SH-SY5Y (cell line): ENCODE results near the gene HMX3.

Experiments used
- GATA2 ChIP-seq: IDR thresholded peaks from 2 replicates; pipeline ENCODE4 v1.6.1; 2011; ENCODE audit warnings: mild to moderate bottlenecking, low read depth, low read length
- GATA3 ChIP-seq: IDR thresholded peaks from 2 replicates; pipeline ENCODE4 v1.6.1; 2011; ENCODE audit warnings: low read depth, mild to moderate bottlenecking, low read length, moderate library complexity

Gene HMX3

DNA sequence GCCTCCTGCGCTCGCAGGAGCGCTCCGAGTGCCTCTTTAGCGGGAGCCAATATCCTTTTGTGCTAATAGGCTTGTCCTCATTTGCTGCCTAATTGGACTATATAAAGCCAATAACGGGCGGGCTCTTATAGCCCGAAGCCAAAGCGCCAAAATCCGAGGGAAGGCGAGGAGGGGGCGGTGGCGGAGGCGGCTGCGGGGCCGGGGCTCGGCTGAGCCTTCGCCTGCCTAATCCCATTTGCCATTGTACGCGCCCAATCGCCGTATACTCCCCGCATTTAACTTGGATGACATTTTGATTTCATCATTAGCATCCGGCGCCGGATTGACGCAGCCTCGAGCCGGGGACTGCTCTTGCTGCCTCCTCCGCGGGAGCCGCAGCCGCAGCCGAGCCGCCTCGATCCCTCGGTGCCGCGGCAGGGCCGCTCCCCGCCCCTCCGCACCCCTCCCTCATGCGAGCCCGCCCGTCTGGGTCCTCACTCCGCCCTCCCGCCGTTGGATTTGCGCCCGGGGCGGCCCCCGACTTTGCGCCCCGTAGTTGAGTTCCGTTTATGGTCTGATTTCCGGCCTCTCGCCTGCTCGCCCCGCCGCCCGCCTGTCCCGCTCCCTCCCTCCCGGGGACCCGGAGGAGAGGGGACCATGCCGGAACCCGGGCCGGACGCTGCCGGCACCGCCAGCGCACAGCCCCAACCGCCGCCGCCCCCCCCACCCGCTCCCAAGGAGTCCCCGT, at the start of gene HMX3:
HMX3 (plus strand) TSS at position 556 of the 727 bp plus-strand sequence; CDS start at position 637, 81 bp downstream.
- TF ChIP-seq GATA3 = no peak
- TF ChIP-seq GATA2 = no peak

- TF ChIP-seq GATA3 = no peak
- no peak for TF ChIP-seq GATA2
Measured at GRCh38 chr10:123086281-123086680, 49.5 kb upstream of the HMX3 start.

GRCh38 chr10:123087348-123087747, 48.4 kb upstream of the HMX3 start:
- TF ChIP-seq GATA3 = no peak
- TF ChIP-seq GATA2 = no peak

GRCh38 chr10:123087786-123088185, 48.0 kb upstream of the HMX3 start:
- no peak for TF ChIP-seq GATA3
- TF ChIP-seq GATA2 = no peak

DNA sequence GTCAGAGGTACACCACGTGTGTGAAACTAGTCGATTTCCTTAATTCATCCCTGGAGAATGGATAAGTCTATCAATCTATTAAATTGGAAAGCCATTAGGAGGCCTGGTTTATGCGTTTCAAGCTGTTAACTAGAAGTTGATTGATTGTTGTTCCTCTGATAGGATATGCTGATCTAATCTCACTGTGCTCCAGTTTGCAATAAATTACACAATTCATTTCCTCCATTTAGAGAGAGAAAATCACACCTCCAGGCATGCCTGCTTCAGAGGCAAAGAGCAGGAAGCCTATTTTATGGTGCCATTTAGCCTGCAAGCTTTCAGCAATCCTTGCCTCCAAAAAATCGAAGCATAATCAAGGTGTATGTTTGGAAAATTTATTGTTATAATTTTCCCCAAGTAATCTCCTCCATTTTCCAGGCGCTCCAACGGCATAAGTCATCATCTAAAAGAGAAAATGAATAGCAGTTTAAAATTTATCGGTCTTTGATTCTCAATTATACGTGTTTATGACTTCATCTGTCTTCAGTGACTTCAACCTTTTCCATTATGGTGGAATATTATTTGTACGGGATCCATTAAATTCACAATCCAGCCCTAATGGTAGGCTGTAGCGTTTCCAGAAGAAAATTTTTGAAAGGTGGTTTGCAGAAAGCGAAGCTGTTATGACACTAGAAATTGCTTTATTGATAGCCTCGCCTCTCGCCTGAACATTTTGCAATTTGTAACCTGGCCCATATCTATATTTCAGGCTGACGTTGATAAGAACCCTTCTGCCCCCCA, 42.9 kb upstream of the HMX3 start:
- TF ChIP-seq GATA2 (no peak), GATA3 (no peak)

- TF ChIP-seq GATA2 = no peak
- TF ChIP-seq GATA3 = no peak
Measured at GRCh38 chr10:123093489-123093888, 42.3 kb upstream of the HMX3 start.

DNA sequence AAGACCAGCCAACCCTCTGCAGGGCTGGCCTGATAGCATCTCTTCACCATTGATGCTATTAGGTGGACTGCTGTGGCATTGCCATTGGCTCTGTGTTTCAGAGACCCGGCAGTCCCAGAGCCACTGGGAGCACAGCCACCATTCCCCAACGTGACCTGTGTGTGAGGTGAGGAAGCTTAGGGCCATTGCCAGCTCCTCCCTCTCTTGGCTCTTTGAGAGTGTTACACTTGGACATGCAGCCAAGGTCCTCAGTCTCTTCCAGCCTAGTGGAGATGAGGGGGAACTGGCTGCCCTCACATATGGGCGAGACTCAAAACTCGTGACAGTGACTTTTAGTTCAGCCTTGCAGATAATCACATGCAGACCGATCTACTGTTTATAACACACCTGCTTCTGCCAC, 39.3 kb upstream of the HMX3 start:
- no peak for TF ChIP-seq GATA3
- TF ChIP-seq GATA2 = 0 out of 2 replicates have a peak, but pooled peaks have one; percentile 13

GRCh38 chr10:123097039-123097438, 38.7 kb upstream of the HMX3 start:
- TF ChIP-seq GATA2 = no peak
- no peak for TF ChIP-seq GATA3

GRCh38 chr10:123100030-123100762, 35.6 kb upstream of the HMX3 start:
- no peak for TF ChIP-seq GATA3
- TF ChIP-seq GATA2 = no peak

DNA sequence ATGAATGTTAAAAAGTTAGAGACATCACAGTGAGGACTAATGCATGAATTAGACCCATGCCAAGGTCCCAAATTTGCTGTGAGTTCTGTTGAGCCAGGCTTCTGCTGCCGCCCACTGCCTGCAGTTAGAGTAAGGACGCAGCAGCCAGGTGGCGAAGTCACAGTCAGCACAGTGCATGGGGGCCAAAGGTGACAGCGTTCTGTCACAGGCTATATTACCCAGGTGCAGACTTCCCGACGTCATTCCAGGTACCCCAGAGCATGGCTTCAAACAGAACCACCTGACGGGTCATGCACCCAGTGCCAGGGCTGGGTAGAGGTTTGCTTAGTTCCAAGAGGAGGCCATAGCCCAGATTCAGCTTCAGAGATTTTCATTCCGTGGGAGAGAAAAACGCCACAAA, 33.9 kb upstream of the HMX3 start:
- no peak for TF ChIP-seq GATA2
- no peak for TF ChIP-seq GATA3

- TF ChIP-seq GATA3 (no peak), GATA2 (no peak)
Measured at GRCh38 chr10:123102673-123103072, 33.1 kb upstream of the HMX3 start.

DNA sequence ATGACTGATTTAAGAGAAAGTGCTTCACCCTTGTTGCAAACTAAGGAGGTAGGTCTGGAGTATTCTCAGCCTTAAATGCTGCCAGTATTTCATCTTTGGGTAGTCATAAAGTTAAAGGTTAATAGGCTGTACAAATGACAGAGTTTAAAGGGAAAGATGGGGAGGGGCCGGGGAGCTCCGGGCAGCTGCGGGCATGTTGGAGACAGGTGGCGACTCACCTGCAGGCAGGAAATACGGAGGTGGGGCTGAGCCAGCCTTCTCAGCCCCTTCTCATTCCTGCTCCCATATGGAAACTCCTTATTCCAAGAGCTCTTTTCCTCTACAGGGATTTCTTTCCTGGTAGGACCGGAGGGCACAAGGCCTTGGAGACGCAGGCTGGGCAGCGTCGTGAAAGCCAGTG, 31.8 kb upstream of the HMX3 start:
- TF ChIP-seq GATA2 (no peak), GATA3 (no peak)

GRCh38 chr10:123109466-123109865, 26.3 kb upstream of the HMX3 start:
- TF ChIP-seq GATA3 (no peak), GATA2 (no peak)
